Activated T-cell treated with anti-CD3 and anti-CD28 coated beads, Interleukin-2, amount 50 U/mL, for 1 hour (primary cell): ENCODE data around the gene TMEM170B.

Experiments
- DNase-seq: peaks from one replicate; pipeline ENCODE4 v3.0.0-alpha.2; 2020

TMEM170B gene, protein sequence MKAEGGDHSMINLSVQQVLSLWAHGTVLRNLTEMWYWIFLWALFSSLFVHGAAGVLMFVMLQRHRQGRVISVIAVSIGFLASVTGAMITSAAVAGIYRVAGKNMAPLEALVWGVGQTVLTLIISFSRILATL

GRCh38 chr6:11537229-11538051 lies at the start of gene TMEM170B:
Gene TMEM170B (plus strand): TSS chr6:11537749. CDS start chr6:11538278, 529 bp downstream.
- DNase-seq, result peak; percentile 99

- no peak for DNase-seq
Observed at GRCh38 chr6:11490996-11491395, 46.6 kb upstream of the TMEM170B start.

- no peak for DNase-seq
Observed at GRCh38 chr6:11491596-11492463, 45.7 kb upstream of the TMEM170B start.

GRCh38 chr6:11492464-11493290 lies 44.9 kb upstream of the TMEM170B start:
- no peak for DNase-seq

DNA sequence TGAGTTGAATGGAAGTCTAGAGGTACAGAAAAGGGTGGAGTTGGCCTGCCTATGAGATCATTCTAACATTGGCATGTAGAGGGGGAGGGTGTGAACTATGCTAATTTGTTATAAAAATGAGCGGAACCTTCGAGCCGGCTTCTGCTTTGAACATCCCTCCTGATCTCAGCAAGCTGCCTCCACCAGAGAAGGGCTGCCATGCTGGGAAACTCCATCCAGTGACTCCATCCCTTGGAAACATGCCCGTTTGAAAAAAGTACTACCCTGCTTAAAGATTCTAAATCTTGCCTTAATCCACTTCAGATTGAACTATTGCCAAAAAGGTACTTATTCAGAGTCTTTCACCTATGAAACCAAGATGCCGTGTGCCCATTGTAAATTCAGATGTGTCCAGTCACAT lies 43.6 kb upstream of the TMEM170B start:
- no peak for DNase-seq

- no peak for DNase-seq
Observed at GRCh38 chr6:11494786-11495564, 42.6 kb upstream of the TMEM170B start.

GRCh38 chr6:11495565-11496145 lies 41.9 kb upstream of the TMEM170B start:
- DNase-seq, result no peak

DNA sequence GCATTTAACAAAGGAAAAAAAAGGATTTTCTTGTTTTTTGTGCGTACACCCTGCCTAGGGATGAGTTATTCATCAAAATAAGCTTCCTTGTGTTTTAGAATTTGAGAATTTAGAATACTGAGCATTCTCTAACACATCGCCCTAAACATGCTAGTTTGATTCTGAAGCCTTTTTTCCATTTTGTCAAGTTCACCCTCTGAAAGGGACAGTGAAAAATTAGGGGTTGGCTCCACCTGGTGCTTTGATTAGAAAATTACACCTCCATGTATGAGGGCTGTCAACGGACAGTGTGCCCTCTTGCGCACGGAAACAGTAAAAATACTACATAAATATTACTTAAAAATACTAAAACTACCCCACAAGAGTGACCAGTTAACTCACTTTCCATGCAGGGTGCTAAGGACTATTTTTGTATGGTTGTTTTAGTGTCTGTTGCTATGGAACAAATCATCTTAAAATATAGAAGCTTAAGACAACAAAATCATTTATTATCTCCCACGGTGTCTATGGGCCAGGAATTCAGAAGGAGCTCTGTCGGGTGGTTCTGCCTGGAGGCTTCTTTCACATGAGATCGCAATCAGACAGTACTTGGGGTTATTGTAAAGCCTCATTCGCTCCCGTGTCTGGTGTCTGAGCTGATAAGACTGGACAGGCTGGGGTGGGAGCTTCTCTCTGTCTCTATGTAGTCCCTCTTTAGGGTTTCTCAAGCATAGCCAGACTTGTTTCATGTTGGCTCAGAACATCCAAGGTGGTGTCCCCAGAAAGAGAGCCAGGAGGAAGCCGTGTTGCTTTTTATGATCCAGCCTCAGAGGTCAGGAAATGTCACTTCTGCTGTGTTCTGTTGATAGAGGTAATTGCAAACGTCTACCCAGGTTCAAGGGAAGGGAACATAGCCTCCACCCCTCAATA lies 41.1 kb upstream of the TMEM170B start:
- peak; percentile 44 for DNase-seq

- no peak for DNase-seq
Observed at GRCh38 chr6:11497107-11497506, 40.4 kb upstream of the TMEM170B start.

GRCh38 chr6:11497881-11498280 lies 39.7 kb upstream of the TMEM170B start:
- DNase-seq, result no peak

- DNase-seq, result no peak
Observed at GRCh38 chr6:11500008-11500407, 37.5 kb upstream of the TMEM170B start.

DNA sequence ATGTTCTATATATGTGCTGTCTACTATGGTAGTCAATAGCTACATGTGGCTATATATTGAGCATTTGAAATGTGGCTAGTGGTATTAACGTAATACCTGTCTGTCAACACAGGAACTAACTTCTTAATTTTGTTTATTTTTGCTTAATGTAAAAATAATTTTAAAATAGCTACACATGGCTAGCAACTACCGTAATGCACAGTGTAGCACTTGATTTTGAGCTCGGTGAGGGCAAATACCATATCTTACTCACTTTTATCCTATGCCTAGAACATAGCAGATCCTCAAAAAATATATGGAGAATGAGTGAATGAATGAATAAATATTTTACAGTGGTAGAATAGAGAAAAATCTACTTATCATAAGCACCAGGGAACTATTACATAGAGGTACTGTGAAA lies 28.1 kb upstream of the TMEM170B start:
- DNase-seq, result no peak

DNA sequence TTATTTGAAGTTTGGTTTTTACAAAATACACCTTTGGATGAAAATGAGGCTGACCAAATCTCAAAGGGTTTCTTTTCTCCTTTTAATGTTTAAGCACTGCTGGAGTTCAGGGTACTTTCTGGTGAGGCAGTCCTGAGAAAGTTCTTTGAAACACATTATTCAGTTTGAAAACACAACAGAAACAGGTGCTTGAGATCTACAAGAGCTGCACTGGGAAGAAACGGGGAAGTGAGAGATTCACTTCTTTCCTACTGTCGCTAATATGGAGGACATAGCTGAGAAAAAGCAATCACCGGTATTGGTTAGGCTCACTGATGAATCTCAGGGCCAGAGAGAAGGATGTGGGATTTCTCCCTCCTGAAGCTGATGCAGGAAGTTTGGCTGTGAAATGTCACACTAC lies 22.9 kb upstream of the TMEM170B start:
- no peak for DNase-seq

- no peak for DNase-seq
Observed at GRCh38 chr6:11515763-11516162, 21.8 kb upstream of the TMEM170B start.

- no peak for DNase-seq
Observed at GRCh38 chr6:11522812-11523605, 14.5 kb upstream of the TMEM170B start.

GRCh38 chr6:11525468-11526155 lies 11.9 kb upstream of the TMEM170B start:
- DNase-seq, result no peak

DNA sequence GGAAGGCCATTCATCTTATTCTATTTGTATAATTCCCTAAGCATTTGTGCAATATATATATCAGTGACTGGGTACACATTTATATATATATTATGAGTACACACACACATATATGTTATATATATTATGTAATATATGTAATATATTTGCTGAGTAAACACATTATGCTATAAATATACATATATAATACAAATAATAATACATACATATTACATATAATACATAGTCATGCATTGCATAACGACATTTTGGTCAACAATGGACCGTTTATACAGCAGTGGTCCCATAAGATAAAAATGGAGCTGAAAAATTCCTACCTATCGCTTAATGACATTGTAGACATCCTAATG lies 11.4 kb upstream of the TMEM170B start:
- DNase-seq, result no peak

GRCh38 chr6:11527274-11527870 lies 10.2 kb upstream of the TMEM170B start:
- no peak for DNase-seq

- no peak for DNase-seq
Observed at GRCh38 chr6:11528996-11529395, 8.6 kb upstream of the TMEM170B start.
